ENCODE results near the gene SH3GL2. TPM values are rescaled to one million over a fixed set of nuclear protein-coding genes. Genes with fewer than 3 reads are reported as not detected.
A peak's percentile ranks its signal among the peaks of the same experiment; 100 is the strongest.

The SH3GL2 gene
- not detected for total RNA-seq

GRCh38 chr9:17578911-17579793 lies at the start of gene SH3GL2:
Gene SH3GL2 (plus strand): TSS chr9:17579066.
- POLR2A ChIA-PET: no interaction called here
- H3K4me1 Mint-ChIP-seq (ENCODE audit: low read depth): peaks cover 6% of the 10 kb centered on the region
- H3K4me3 Mint-ChIP-seq: no peak within 1 kb of the TSS
- intact Hi-C loops (cut with micrococcal nuclease): no loop called here
- H3K27ac Mint-ChIP-seq: no peak within 1 kb of the TSS
- H3K9me3 Mint-ChIP-seq: peaks cover 3% of the 10 kb centered on the region
- H3K36me3 Mint-ChIP-seq: no peaks in the 10 kb centered on the region
- H3K27me3 Mint-ChIP-seq: peaks cover 22% of the 10 kb centered on the region
- peak; percentile 15 for DNase-seq
- CTCF ChIA-PET: no interaction called here

- ChIA-PET CTCF (interaction anchor here (1.2 kb wide), 1 partner anchor 1926 kb away, joined by 5 read pairs; no protein-coding TSS in a partner anchor), POLR2A (no interaction called here)
- Mint-ChIP-seq H3K4me3 (no peak overlapping the region), H3K27ac (no peak overlapping the region), H3K9me3 (no peaks in the 10 kb centered on the region), H3K36me3 (no peaks in the 10 kb centered on the region), H3K4me1 (ENCODE audit: low read depth) (no peaks in the 10 kb centered on the region), H3K27me3 (no peaks in the 10 kb centered on the region)
- intact Hi-C loops (cut with micrococcal nuclease): loop anchor here (5.0 kb wide), 1 partner anchor 681 kb away; no protein-coding TSS in a partner anchor
- DNase-seq: peak; percentile 17
Observed at GRCh38 chr9:17531642-17532254, 47.1 kb upstream of the SH3GL2 start.

GRCh38 chr9:17532461-17532860 lies 46.4 kb upstream of the SH3GL2 start:
- H3K4me3 Mint-ChIP-seq: no peak overlapping the region
- intact Hi-C loops (cut with micrococcal nuclease): loop anchor here (5.0 kb wide), 1 partner anchor 680 kb away; no protein-coding TSS in a partner anchor
- H3K9me3 Mint-ChIP-seq: no peaks in the 10 kb centered on the region

GRCh38 chr9:17535176-17535575 lies 43.7 kb upstream of the SH3GL2 start:
- intact Hi-C loops (cut with micrococcal nuclease): no loop called here
- Mint-ChIP-seq H3K36me3 (no peaks in the 10 kb centered on the region), H3K27me3 (no peaks in the 10 kb centered on the region), H3K4me1 (ENCODE audit: low read depth) (no peaks in the 10 kb centered on the region), H3K9me3 (no peaks in the 10 kb centered on the region), H3K4me3 (no peak overlapping the region), H3K27ac (no peak overlapping the region)
- POLR2A ChIA-PET: no interaction called here
- CTCF ChIA-PET: no interaction called here
- DNase-seq: no peak

More at GRCh38 chr9:17532461-17532860, 46.4 kb upstream of the SH3GL2 start:
- no peaks in the 10 kb centered on the region for H3K27me3 Mint-ChIP-seq
- no peaks in the 10 kb centered on the region for H3K36me3 Mint-ChIP-seq
- no peak for DNase-seq
- CTCF ChIA-PET: interaction anchor here (1.2 kb wide), 1 partner anchor 1925 kb away, joined by 5 read pairs; no protein-coding TSS in a partner anchor
- H3K27ac Mint-ChIP-seq: no peak overlapping the region
- POLR2A ChIA-PET: no interaction called here
- H3K4me1 Mint-ChIP-seq (ENCODE audit: low read depth): no peaks in the 10 kb centered on the region

GRCh38 chr9:17536027-17536426 lies 42.8 kb upstream of the SH3GL2 start:
- no peak for DNase-seq
- intact Hi-C loops (cut with micrococcal nuclease): no loop called here
- CTCF ChIA-PET: no interaction called here
- Mint-ChIP-seq H3K36me3 (no peaks in the 10 kb centered on the region), H3K9me3 (peaks cover 2% of the 10 kb centered on the region), H3K4me1 (ENCODE audit: low read depth) (no peaks in the 10 kb centered on the region), H3K27me3 (no peaks in the 10 kb centered on the region), H3K4me3 (no peak overlapping the region), H3K27ac (no peak overlapping the region)
- POLR2A ChIA-PET: no interaction called here

- POLR2A ChIA-PET: no interaction called here
- no peaks in the 10 kb centered on the region for H3K4me1 Mint-ChIP-seq (ENCODE audit: low read depth)
Observed at GRCh38 chr9:17551023-17551422, 27.8 kb upstream of the SH3GL2 start.

GRCh38 chr9:17555362-17556054 lies 23.4 kb upstream of the SH3GL2 start:
- no peak overlapping the region for H3K27ac Mint-ChIP-seq
- ChIA-PET POLR2A (no interaction called here), CTCF (no interaction called here)
- DNase-seq: no peak
- no peaks in the 10 kb centered on the region for H3K4me1 Mint-ChIP-seq (ENCODE audit: low read depth)
- no peaks in the 10 kb centered on the region for H3K36me3 Mint-ChIP-seq
- intact Hi-C loops (cut with micrococcal nuclease): no loop called here
- H3K4me3 Mint-ChIP-seq: no peak overlapping the region
- peaks cover 4% of the 10 kb centered on the region for H3K9me3 Mint-ChIP-seq
- no peaks in the 10 kb centered on the region for H3K27me3 Mint-ChIP-seq

More at GRCh38 chr9:17551023-17551422, 27.8 kb upstream of the SH3GL2 start:
- peaks cover 26% of the 10 kb centered on the region for H3K9me3 Mint-ChIP-seq
- DNase-seq: no peak
- CTCF ChIA-PET: no interaction called here
- no peaks in the 10 kb centered on the region for H3K27me3 Mint-ChIP-seq
- no peaks in the 10 kb centered on the region for H3K36me3 Mint-ChIP-seq
- intact Hi-C loops (cut with micrococcal nuclease): no loop called here
- no peak overlapping the region for H3K4me3 Mint-ChIP-seq
- H3K27ac Mint-ChIP-seq: no peak overlapping the region

- Mint-ChIP-seq H3K27ac (no peak overlapping the region), H3K4me1 (ENCODE audit: low read depth) (no peaks in the 10 kb centered on the region), H3K36me3 (no peaks in the 10 kb centered on the region), H3K9me3 (peaks cover 2% of the 10 kb centered on the region), H3K27me3 (no peaks in the 10 kb centered on the region), H3K4me3 (no peak overlapping the region)
- intact Hi-C loops (cut with micrococcal nuclease): no loop called here
- DNase-seq: no peak
- CTCF ChIA-PET: no interaction called here
- POLR2A ChIA-PET: no interaction called here
Observed at GRCh38 chr9:17556255-17556654, 22.6 kb upstream of the SH3GL2 start.

GRCh38 chr9:17556935-17557334 lies 21.9 kb upstream of the SH3GL2 start:
- POLR2A ChIA-PET: no interaction called here
- CTCF ChIA-PET: no interaction called here
- intact Hi-C loops (cut with micrococcal nuclease): no loop called here
- no peaks in the 10 kb centered on the region for H3K36me3 Mint-ChIP-seq
- no peaks in the 10 kb centered on the region for H3K4me1 Mint-ChIP-seq (ENCODE audit: low read depth)
- H3K4me3 Mint-ChIP-seq: no peak overlapping the region
- H3K9me3 Mint-ChIP-seq: peaks cover 4% of the 10 kb centered on the region
- H3K27ac Mint-ChIP-seq: no peak overlapping the region
- no peaks in the 10 kb centered on the region for H3K27me3 Mint-ChIP-seq
- DNase-seq: no peak

- POLR2A ChIA-PET: no interaction called here
- Mint-ChIP-seq H3K36me3 (no peaks in the 10 kb centered on the region), H3K4me1 (ENCODE audit: low read depth) (no peaks in the 10 kb centered on the region), H3K4me3 (no peak overlapping the region), H3K27me3 (no peaks in the 10 kb centered on the region), H3K27ac (no peak overlapping the region), H3K9me3 (peaks cover 3% of the 10 kb centered on the region)
- CTCF ChIA-PET: no interaction called here
- DNase-seq: no peak
- intact Hi-C loops (cut with micrococcal nuclease): no loop called here
Observed at GRCh38 chr9:17571825-17572224, 7.0 kb upstream of the SH3GL2 start.

GRCh38 chr9:17574342-17574741 lies 4.5 kb upstream of the SH3GL2 start:
- peaks cover 4% of the 10 kb centered on the region for H3K4me1 Mint-ChIP-seq (ENCODE audit: low read depth)
- ChIA-PET CTCF (no interaction called here), POLR2A (no interaction called here)
- DNase-seq: no peak
- intact Hi-C loops (cut with micrococcal nuclease): no loop called here
- H3K4me3 Mint-ChIP-seq: no peak overlapping the region
- no peak overlapping the region for H3K27ac Mint-ChIP-seq
- H3K27me3 Mint-ChIP-seq: peaks cover 10% of the 10 kb centered on the region
- no peaks in the 10 kb centered on the region for H3K36me3 Mint-ChIP-seq
- H3K9me3 Mint-ChIP-seq: peaks cover 3% of the 10 kb centered on the region

- CTCF ChIA-PET: no interaction called here
- H3K4me3 Mint-ChIP-seq: no peak overlapping the region
Observed at GRCh38 chr9:17578577-17578910, 322 bp upstream of the SH3GL2 start.

More at GRCh38 chr9:17578577-17578910, 322 bp upstream of the SH3GL2 start:
- Mint-ChIP-seq H3K4me1 (ENCODE audit: low read depth) (peaks cover 6% of the 10 kb centered on the region), H3K9me3 (peaks cover 3% of the 10 kb centered on the region), H3K36me3 (no peaks in the 10 kb centered on the region), H3K27ac (no peak overlapping the region), H3K27me3 (peaks cover 22% of the 10 kb centered on the region)
- intact Hi-C loops (cut with micrococcal nuclease): no loop called here
- no peak for DNase-seq
- POLR2A ChIA-PET: no interaction called here

All from activated CD4-positive, alpha-beta memory T cell treated with anti-CD3 and anti-CD28 coated beads for 36 hours (primary cell).